ENCODE data around the gene VCP. TPM values are rescaled to one million over a fixed set of nuclear protein-coding genes. Genes with fewer than 3 reads are reported as not detected.
A peak's percentile ranks its signal among the peaks of the same experiment; 100 is the strongest.

VCP gene
- polyA plus RNA-seq, 1 experiment = 386 TPM

- ChIA-PET CTCF (interaction anchor here (1.8 to 4.2 kb wide), 3 partner anchors 113 to 199 kb away, joined by 7 to 115 read pairs (median 9); no protein-coding TSS in a partner anchor), POLR2A (interaction anchor here (0.7 kb wide), 1 partner anchor 603 kb away, joined by 3 read pairs; no protein-coding TSS in a partner anchor)
- no peak overlapping the region for H3K4me3 ChIP-seq (ENCODE audit: low read depth, low read length)
- no peak for DNase-seq (ENCODE audit: low read depth, low spot score)
- H3K27me3 ChIP-seq (ENCODE audit: control insufficient read depth, insufficient read depth, low read length) = no peaks in the 10 kb centered on the region
- no peak overlapping the region for H3K27ac ChIP-seq (ENCODE audit: low read depth, low read length)
- TF ChIP-seq CTCF (IDR thresholded peaks at IDR 0.05; ENCODE audit: low read depth, low read length) = no peak
- H3K9me3 ChIP-seq (ENCODE audit: control insufficient read depth, insufficient read depth, low read length) = no peaks in the 10 kb centered on the region; the same call in 1 of the 2 replicates
Observed at GRCh38 chr9:35097573-35097972, 25.1 kb upstream of the VCP start.

GRCh38 chr9:35096035-35096849, 23.8 kb upstream of the VCP start, which contains the start of gene PIGO:
PIGO (minus strand) TSS chr9:35096591; CDS start chr9:35095565, 1,026 bp downstream.
- Histone ChIP-seq H3K9me3 (ENCODE audit: control insufficient read depth, insufficient read depth, low read length) (no peaks in the 10 kb centered on the region; the same call in 1 of the 2 replicates), H3K27ac (ENCODE audit: low read depth, low read length) (peak within 1 kb of the TSS; percentile 76), H3K27me3 (ENCODE audit: control insufficient read depth, insufficient read depth, low read length) (no peaks in the 10 kb centered on the region), H3K4me3 (ENCODE audit: low read depth, low read length) (peak within 1 kb of the TSS; percentile 93)
- CTCF ChIA-PET = interaction anchor here (0.6 to 4.2 kb wide), 31 partner anchors 9 to 457 kb away, joined by 3 to 115 read pairs (median 4); partner anchors contain the start of genes DNAJB5, FANCG and VCP
- POLR2A ChIA-PET = interaction anchor here (0.5 to 1.1 kb wide), 2 partner anchors 24 to 437 kb away, joined by 3 to 6 read pairs; no protein-coding TSS in a partner anchor
- peak; percentile 88 for TF ChIP-seq CTCF (IDR thresholded peaks at IDR 0.05; ENCODE audit: low read depth, low read length)
- DNase-seq (ENCODE audit: low read depth, low spot score) = no peak

GRCh38 chr9:35091536-35091935, 19.1 kb upstream of the VCP start:
- Histone ChIP-seq H3K27me3 (ENCODE audit: control insufficient read depth, insufficient read depth, low read length) (no peaks in the 10 kb centered on the region), H3K27ac (ENCODE audit: low read depth, low read length) (no peak overlapping the region), H3K4me3 (ENCODE audit: low read depth, low read length) (no peak overlapping the region), H3K9me3 (ENCODE audit: control insufficient read depth, insufficient read depth, low read length) (no peaks in the 10 kb centered on the region; the same call in 1 of the 2 replicates)
- ChIA-PET CTCF (interaction anchor here (3.5 kb wide), 1 partner anchor 192 kb away, joined by 21 read pairs; no protein-coding TSS in a partner anchor), POLR2A (no interaction called here)
- no peak for DNase-seq (ENCODE audit: low read depth, low spot score)
- no peak for TF ChIP-seq CTCF (IDR thresholded peaks at IDR 0.05; ENCODE audit: low read depth, low read length)

- no peaks in the 10 kb centered on the region for H3K9me3 ChIP-seq (ENCODE audit: control insufficient read depth, insufficient read depth, low read length)
- DNase-seq (ENCODE audit: low read depth, low spot score) = no peak
- H3K4me3 ChIP-seq (ENCODE audit: low read depth, low read length) = no peak overlapping the region
- POLR2A ChIA-PET = no interaction called here
- TF ChIP-seq CTCF (IDR thresholded peaks at IDR 0.05; ENCODE audit: low read depth, low read length) = no peak
- H3K27me3 ChIP-seq (ENCODE audit: control insufficient read depth, insufficient read depth, low read length) = no peaks in the 10 kb centered on the region
- H3K27ac ChIP-seq (ENCODE audit: low read depth, low read length) = no peak overlapping the region
- CTCF ChIA-PET = no interaction called here
Observed at GRCh38 chr9:35089434-35089833, 17.0 kb upstream of the VCP start.

GRCh38 chr9:35085078-35085477, 12.7 kb upstream of the VCP start:
- Histone ChIP-seq H3K9me3 (ENCODE audit: control insufficient read depth, insufficient read depth, low read length) (no peaks in the 10 kb centered on the region), H3K27ac (ENCODE audit: low read depth, low read length) (no peak overlapping the region), H3K27me3 (ENCODE audit: control insufficient read depth, insufficient read depth, low read length) (no peaks in the 10 kb centered on the region), H3K4me3 (ENCODE audit: low read depth, low read length) (no peak overlapping the region)
- no peak for DNase-seq (ENCODE audit: low read depth, low spot score)
- ChIA-PET POLR2A (no interaction called here), CTCF (interaction anchor here (1.0 kb wide), 1 partner anchor 12 kb away, joined by 3 read pairs; no protein-coding TSS in a partner anchor)
- TF ChIP-seq CTCF (IDR thresholded peaks at IDR 0.05; ENCODE audit: low read depth, low read length) = no peak
